GM23248 (cell line): ENCODE measurements around the gene PTPRA.

ENCODE experiments used
- EZH2 ChIP-seq: fragments of 200-600 bp; sonication (generic); IDR thresholded peaks from 2 replicates; pipeline ENCODE4 v1.6.1; 2018; ENCODE audit warnings: antibody characterized with exemption, mild to moderate bottlenecking; ENCODE audit not compliant: insufficient read depth, poor library complexity, severe bottlenecking
- EZH2phosphoT487 ChIP-seq: fragments of 200-600 bp; sonication (generic); IDR thresholded peaks from 2 replicates; pipeline ENCODE4 v1.6.1; 2018; ENCODE audit warnings: antibody characterized with exemption, moderate library complexity, mild to moderate bottlenecking, low read depth; ENCODE audit not compliant: insufficient read depth

- TF ChIP-seq EZH2 = no peak
- no peak for TF ChIP-seq EZH2phosphoT487
Observed at GRCh38 chr20:2921506-2921905, 48.2 kb downstream of the PTPRA start.
